Activated naive CD4-positive, alpha-beta T cell treated with anti-CD3 and anti-CD28 coated beads for 36 hours (primary cell): ENCODE data around the gene C13orf46. TPM values are rescaled to one million over a fixed set of nuclear protein-coding genes. Genes with fewer than 3 reads are reported as not detected.

ENCODE experiments used
- CTCF ChIA-PET: fragments of 350-600 bp; sonication (Branson Sonifier 250); formaldehyde crosslinking; loops from one replicate; lab custom pipeline; 2021; ENCODE audit warnings: antibody characterized with exemption; lab: Charles Lee
- DNase-seq: peaks from one replicate; pipeline ENCODE4 v3.0.0-alpha.2; 2020
- H3K27ac Mint-ChIP-seq: one replicate; pipeline ENCODE4 v1.8.0; 2021; ENCODE audit warnings: mild to moderate bottlenecking, mixed read lengths
- H3K27me3 Mint-ChIP-seq: one replicate; pipeline ENCODE4 v1.8.0; 2021; ENCODE audit warnings: low read depth, mixed read lengths
- H3K36me3 Mint-ChIP-seq: one replicate; pipeline ENCODE4 v1.8.0; 2021; ENCODE audit warnings: low read depth, mixed read lengths
- H3K4me1 Mint-ChIP-seq: one replicate; pipeline ENCODE4 v1.8.0; 2021; ENCODE audit warnings: low read depth, mixed read lengths
- H3K4me3 Mint-ChIP-seq: one replicate; pipeline ENCODE4 v1.8.0; 2021; ENCODE audit warnings: mild to moderate bottlenecking, moderate library complexity, mixed read lengths
- H3K9me3 Mint-ChIP-seq: one replicate; pipeline ENCODE4 v1.8.0; 2021; ENCODE audit warnings: mixed read lengths
- intact Hi-C: fragments of 100-400 bp; cut with micrococcal nuclease; formaldehyde crosslinking; loops from one replicate; pipeline ENCODE4 v1.15.1; 2023
- total RNA-seq, 2 experiments: library from RNA; stranded (reverse); gene quantifications; one replicate each; pipeline ENCODE4 v1.2.3, GENCODE V29; 2021

Gene C13orf46
- total RNA-seq, 2 experiments from 2014 or later: 1.7 to 1.8 TPM

GRCh38 chr13:113952151-113952982 lies 21.5 kb downstream of the C13orf46 start:
- no peak overlapping the region for H3K27ac Mint-ChIP-seq
- CTCF ChIA-PET: interaction anchor here (1.1 kb wide), 1 partner anchor 304 kb away, joined by 3 read pairs; no protein-coding TSS in a partner anchor
- no peak overlapping the region for H3K4me3 Mint-ChIP-seq
- H3K4me1 Mint-ChIP-seq: peaks cover 2% of the 10 kb centered on the region
- H3K9me3 Mint-ChIP-seq: no peaks in the 10 kb centered on the region
- intact Hi-C loops: no loop called here
- no peak for DNase-seq
- H3K36me3 Mint-ChIP-seq: peaks cover 18% of the 10 kb centered on the region
- H3K27me3 Mint-ChIP-seq: no peaks in the 10 kb centered on the region

DNA sequence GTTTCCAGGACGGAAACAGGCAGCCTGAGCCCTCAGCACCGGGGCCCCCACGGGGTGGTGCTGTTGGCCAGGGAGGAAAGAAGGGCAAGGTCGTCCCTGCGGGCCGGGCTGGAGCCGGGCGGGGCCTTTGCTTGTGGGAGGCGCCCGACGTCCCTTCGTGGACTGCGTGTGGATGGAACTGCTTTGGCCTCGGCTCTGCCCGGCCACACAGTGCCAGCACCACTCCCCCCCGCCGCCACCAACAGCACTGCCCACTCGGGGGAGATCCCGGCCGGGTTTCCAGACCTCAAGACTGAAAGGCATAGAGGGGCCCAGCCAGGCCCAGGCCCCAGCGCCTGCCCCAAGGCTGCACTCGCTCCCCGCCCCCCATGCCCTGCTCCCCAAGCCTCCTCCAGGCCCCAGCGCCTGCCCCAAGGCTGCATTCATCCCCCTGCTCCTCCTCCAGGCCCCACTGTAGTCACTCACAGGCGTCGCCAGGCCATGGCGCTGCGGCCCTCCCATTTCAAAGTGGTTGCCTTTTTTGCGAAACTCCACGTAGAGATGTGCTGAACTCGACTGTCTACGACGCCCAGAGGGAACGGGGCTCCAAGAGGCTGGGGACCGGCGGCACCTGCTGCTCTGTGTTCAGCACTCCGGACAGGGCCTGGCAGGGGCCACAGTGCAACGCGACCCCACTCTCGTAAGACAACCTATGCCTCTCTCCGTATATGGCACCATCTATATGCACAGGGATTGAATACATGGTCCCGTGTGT lies 22.5 kb downstream of the C13orf46 start:
- intact Hi-C loops: loop anchor here (1.0 kb wide), 2 partner anchors 159 to 275 kb away; no protein-coding TSS in a partner anchor
- CTCF ChIA-PET: no interaction called here
- H3K4me1 Mint-ChIP-seq: peaks cover 2% of the 10 kb centered on the region

DNA sequence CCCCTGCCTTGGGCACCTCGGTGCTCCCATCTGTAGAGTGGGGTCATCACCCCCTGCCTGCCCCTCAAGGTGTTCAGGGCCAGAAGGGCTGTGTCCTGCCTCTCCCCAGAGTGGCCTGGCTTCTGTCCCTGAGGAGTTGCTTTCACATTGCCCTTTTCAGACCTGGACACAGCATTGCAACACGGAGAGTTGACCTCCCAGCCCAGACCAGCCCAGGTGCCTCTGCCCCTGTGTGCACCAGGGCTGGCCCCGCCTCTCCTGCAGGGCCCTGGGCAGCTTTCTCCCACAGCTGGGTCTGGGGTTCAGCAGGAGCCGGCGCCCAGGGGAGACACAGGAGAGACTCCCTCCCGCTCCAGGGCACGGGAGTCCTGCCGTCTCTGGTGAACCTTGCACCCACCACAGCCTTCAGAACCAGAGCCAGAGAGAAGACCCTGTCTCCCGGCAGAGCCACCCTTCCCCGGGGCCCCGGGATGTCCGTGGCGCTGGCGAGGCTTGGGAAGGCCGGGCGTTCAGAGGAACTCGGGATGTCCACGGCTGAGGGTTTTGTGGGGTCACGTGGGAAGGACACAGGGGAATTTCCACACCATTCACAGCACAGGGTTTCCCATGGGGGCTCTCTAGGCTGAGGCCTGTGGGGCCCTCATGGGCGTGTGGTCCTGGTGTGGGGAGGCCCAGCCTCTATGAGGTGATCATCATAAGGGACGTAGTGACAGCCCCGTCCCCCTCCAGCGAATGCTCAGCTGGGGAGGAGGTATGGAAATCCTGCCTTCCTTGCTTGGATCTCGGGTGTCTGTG lies 23.2 kb downstream of the C13orf46 start:
- Mint-ChIP-seq H3K4me3 (no peak overlapping the region), H3K27me3 (no peaks in the 10 kb centered on the region), H3K27ac (no peak overlapping the region), H3K36me3 (peaks cover 9% of the 10 kb centered on the region), H3K4me1 (peaks cover 2% of the 10 kb centered on the region), H3K9me3 (no peaks in the 10 kb centered on the region)
- intact Hi-C loops: loop anchor here (1.0 kb wide), 2 partner anchors 160 to 276 kb away; no protein-coding TSS in a partner anchor
- DNase-seq: no peak
- CTCF ChIA-PET: interaction anchor here (1.0 kb wide), 1 partner anchor 88 kb away, joined by 3 read pairs; no protein-coding TSS in a partner anchor

More for the DNA sequence above, 22.5 kb downstream of the C13orf46 start:
- no peak overlapping the region for H3K27ac Mint-ChIP-seq
- peak; percentile 80 for DNase-seq
- no peaks in the 10 kb centered on the region for H3K9me3 Mint-ChIP-seq
- peak overlapping the region; percentile 32 for H3K4me3 Mint-ChIP-seq
- H3K36me3 Mint-ChIP-seq: peaks cover 15% of the 10 kb centered on the region
- no peaks in the 10 kb centered on the region for H3K27me3 Mint-ChIP-seq

- CTCF ChIA-PET: interaction anchor here (1.0 to 2.8 kb wide), 2 partner anchors 224 to 277 kb away, joined by 4 to 8 read pairs; no protein-coding TSS in a partner anchor
- no peak for DNase-seq
- Mint-ChIP-seq H3K27me3 (no peaks in the 10 kb centered on the region), H3K9me3 (no peaks in the 10 kb centered on the region), H3K4me1 (peaks cover 2% of the 10 kb centered on the region), H3K4me3 (no peak overlapping the region), H3K36me3 (peaks cover 2% of the 10 kb centered on the region), H3K27ac (no peak overlapping the region)
- intact Hi-C loops: loop anchor here (5.0 kb wide), 1 partner anchor 132 kb away; no protein-coding TSS in a partner anchor
These were observed 24.3 kb downstream of the C13orf46 start for GRCh38 chr13:113949546-113949945.

DNA sequence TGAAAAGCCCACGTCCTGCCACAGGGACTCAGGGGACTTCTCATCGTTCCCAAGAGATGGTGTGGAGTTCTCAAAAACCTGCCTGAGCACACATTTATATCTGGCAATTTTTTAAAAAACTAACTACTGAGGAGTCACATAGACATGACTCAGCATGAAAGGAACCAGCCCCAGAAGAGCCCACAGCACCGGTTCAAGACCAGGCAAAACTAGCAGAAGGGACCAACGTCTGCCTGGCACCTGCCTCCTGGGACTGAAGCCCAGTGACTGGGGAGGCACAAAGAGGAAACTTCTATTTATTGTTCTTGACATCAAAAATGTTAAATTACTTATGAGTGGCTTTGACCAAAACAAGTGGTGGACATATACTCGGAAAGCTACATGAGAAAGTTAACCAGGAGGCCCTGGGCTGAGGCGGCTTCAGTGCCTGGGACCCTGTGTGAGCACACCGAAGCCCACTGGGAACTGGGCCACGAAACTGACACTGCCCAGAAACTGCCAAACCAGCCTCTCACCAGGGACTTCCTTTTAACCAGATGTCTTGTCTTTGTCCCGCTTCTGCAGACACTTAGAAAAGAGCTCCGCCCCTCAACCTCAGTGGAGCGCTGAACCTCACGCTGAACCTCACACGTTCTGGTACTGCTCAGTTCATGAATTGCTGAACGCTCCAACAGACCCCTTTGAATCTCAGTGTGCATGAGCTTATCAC lies 25.7 kb downstream of the C13orf46 start:
- H3K4me1 Mint-ChIP-seq: peaks cover 2% of the 10 kb centered on the region
- H3K36me3 Mint-ChIP-seq: no peaks in the 10 kb centered on the region
- intact Hi-C loops: loop anchor here (5.0 kb wide), 1 partner anchor 131 kb away; no protein-coding TSS in a partner anchor
- H3K4me3 Mint-ChIP-seq: no peak overlapping the region
- CTCF ChIA-PET: interaction anchor here (0.9 to 2.8 kb wide), 3 partner anchors 225 to 278 kb away, joined by 3 to 8 read pairs (median 4); no protein-coding TSS in a partner anchor
- no peaks in the 10 kb centered on the region for H3K9me3 Mint-ChIP-seq
- H3K27me3 Mint-ChIP-seq: no peaks in the 10 kb centered on the region
- DNase-seq: no peak
- peak overlapping the region; percentile 14 for H3K27ac Mint-ChIP-seq

- Mint-ChIP-seq H3K4me1 (peaks cover 2% of the 10 kb centered on the region), H3K9me3 (no peaks in the 10 kb centered on the region), H3K36me3 (no peaks in the 10 kb centered on the region), H3K27ac (no peak overlapping the region), H3K27me3 (no peaks in the 10 kb centered on the region), H3K4me3 (no peak overlapping the region)
- intact Hi-C loops: loop anchor here (5.0 kb wide), 1 partner anchor 130 kb away; no protein-coding TSS in a partner anchor
- CTCF ChIA-PET: interaction anchor here (2.8 kb wide), 1 partner anchor 279 kb away, joined by 8 read pairs; no protein-coding TSS in a partner anchor
- DNase-seq: no peak
These were observed 26.4 kb downstream of the C13orf46 start for GRCh38 chr13:113947311-113948033.

GRCh38 chr13:113946409-113947181 lies 27.3 kb downstream of the C13orf46 start:
- DNase-seq: no peak
- Mint-ChIP-seq H3K4me3 (no peak overlapping the region), H3K36me3 (no peaks in the 10 kb centered on the region), H3K27me3 (no peaks in the 10 kb centered on the region), H3K4me1 (peaks cover 2% of the 10 kb centered on the region), H3K9me3 (no peaks in the 10 kb centered on the region), H3K27ac (no peak overlapping the region)
- intact Hi-C loops: loop anchor here (5.0 kb wide), 1 partner anchor 129 kb away; no protein-coding TSS in a partner anchor
- CTCF ChIA-PET: interaction anchor here (2.8 kb wide), 1 partner anchor 280 kb away, joined by 8 read pairs; no protein-coding TSS in a partner anchor

- CTCF ChIA-PET: no interaction called here
- intact Hi-C loops: loop anchor here (5.0 kb wide), 1 partner anchor 129 kb away; no protein-coding TSS in a partner anchor
- H3K4me3 Mint-ChIP-seq: no peak overlapping the region
- DNase-seq: no peak
- no peaks in the 10 kb centered on the region for H3K9me3 Mint-ChIP-seq
- peaks cover 2% of the 10 kb centered on the region for H3K4me1 Mint-ChIP-seq
- no peaks in the 10 kb centered on the region for H3K27me3 Mint-ChIP-seq
- H3K27ac Mint-ChIP-seq: no peak overlapping the region
- no peaks in the 10 kb centered on the region for H3K36me3 Mint-ChIP-seq
These were observed 27.9 kb downstream of the C13orf46 start for GRCh38 chr13:113945857-113946408.

GRCh38 chr13:113943821-113944565 lies 29.9 kb downstream of the C13orf46 start:
- Mint-ChIP-seq H3K9me3 (no peaks in the 10 kb centered on the region), H3K4me3 (no peak overlapping the region), H3K27ac (no peak overlapping the region), H3K36me3 (no peaks in the 10 kb centered on the region), H3K4me1 (no peaks in the 10 kb centered on the region), H3K27me3 (no peaks in the 10 kb centered on the region)
- CTCF ChIA-PET: no interaction called here
- DNase-seq: no peak
- intact Hi-C loops: no loop called here
